HFF-Myc (cell line): ENCODE results near the gene RCBTB2.

Experiments used
- DNase-seq: peaks from one replicate; pipeline ENCODE4 v3.0.0-alpha.2; 2011; ENCODE audit warnings: low read depth; ENCODE audit errors: extremely low read depth
- H3K4me3 ChIP-seq: replicated peaks from 2 replicates; pipeline ENCODE4 v1.5.1; 2011; ENCODE audit warnings: low read depth, mild to moderate bottlenecking, control low read depth, low read length
- CTCF ChIP-seq: IDR thresholded peaks from 2 replicates; pipeline ENCODE4 v1.5.1; 2012; ENCODE audit warnings: mild to moderate bottlenecking, low read depth, low read length, control low read depth; ENCODE audit errors: missing control alignments

The RCBTB2 gene

GRCh38 chr13:48562296-48563066 is 29.6 kb upstream of the RCBTB2 start:
- no peak overlapping the region for H3K4me3 ChIP-seq
- no peak for DNase-seq

GRCh38 chr13:48561466-48562235 is 28.8 kb upstream of the RCBTB2 start:
- H3K4me3 ChIP-seq, result no peak overlapping the region
- no peak for TF ChIP-seq CTCF
- DNase-seq, result no peak

More at GRCh38 chr13:48562296-48563066, 29.6 kb upstream of the RCBTB2 start:
- no peak for TF ChIP-seq CTCF

- no peak for TF ChIP-seq CTCF
- H3K4me3 ChIP-seq, result no peak overlapping the region
- no peak for DNase-seq
Observed at GRCh38 chr13:48560657-48561337, 27.9 kb upstream of the RCBTB2 start.

- TF ChIP-seq CTCF, result no peak
- no peak for DNase-seq
- no peak overlapping the region for H3K4me3 ChIP-seq
Observed at GRCh38 chr13:48559638-48560320, 26.9 kb upstream of the RCBTB2 start.

- no peak for DNase-seq
- H3K4me3 ChIP-seq, result no peak overlapping the region
- no peak for TF ChIP-seq CTCF
Observed at GRCh38 chr13:48556817-48557216, 23.9 kb upstream of the RCBTB2 start.

- no peak for TF ChIP-seq CTCF
- no peak overlapping the region for H3K4me3 ChIP-seq
- no peak for DNase-seq
Observed at GRCh38 chr13:48555441-48555840, 22.6 kb upstream of the RCBTB2 start.
